HG02981 (cell line): Measurements from ENCODE around the gene DOCK8.
"Not testable (repeated sequence)": the region's sequence is repeated elsewhere in the genome, so short reads cannot be mapped to it uniquely, and the experiment has no call there.

ENCODE experiments used
- ATAC-seq: cut with Tn5 transposase; IDR thresholded peaks from one replicate; pipeline ENCODE4 v1.9.1; 2021; ENCODE audit warnings: mild to moderate bottlenecking, moderate library complexity; ENCODE audit not compliant: unreplicated experiment

DOCK8 gene

DNA sequence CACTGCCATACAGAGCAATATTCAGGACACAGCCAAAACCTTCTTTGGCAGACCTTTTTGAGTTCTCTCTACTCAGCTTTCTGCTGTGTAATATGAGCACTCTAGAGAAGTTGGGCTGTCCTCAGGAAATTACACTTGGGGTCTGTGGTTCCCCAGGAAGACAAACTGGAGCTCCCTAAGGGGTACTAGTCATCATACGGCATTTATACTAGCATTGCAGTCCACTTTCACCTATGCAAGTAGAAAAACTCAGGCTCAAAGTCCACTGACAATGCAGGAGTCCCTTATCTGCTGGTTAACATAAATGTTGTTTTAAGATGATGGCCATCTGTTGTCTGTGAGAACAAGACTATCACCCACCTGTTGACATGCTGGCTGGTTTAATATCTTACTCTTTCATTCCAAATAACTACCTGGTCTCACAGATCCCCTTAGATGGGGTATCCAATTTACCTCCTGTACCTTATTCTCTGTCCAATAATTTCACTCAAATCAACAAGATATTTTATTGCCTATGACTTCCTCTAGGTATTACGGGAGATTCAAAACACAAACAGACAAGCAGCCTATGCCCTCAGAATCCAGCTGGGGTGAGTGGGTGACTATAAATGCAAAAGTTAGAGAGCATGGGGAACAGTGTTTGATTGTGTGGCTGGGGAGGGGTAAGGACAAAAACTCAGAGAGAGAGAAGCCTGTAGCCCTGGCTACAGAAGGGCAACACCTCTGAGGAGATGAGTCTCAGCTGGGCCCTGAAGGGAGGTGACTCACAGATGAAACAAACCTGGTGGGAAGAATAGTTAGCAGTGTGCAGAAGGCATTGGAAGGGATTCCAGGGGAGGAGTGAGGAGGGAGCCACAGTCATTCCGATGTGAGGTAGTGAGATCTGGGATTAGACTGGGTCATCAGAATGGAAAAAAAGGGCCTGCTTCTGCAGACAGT lies 10.2 kb downstream of the DOCK8 start:
- ATAC-seq = no peak

DNA sequence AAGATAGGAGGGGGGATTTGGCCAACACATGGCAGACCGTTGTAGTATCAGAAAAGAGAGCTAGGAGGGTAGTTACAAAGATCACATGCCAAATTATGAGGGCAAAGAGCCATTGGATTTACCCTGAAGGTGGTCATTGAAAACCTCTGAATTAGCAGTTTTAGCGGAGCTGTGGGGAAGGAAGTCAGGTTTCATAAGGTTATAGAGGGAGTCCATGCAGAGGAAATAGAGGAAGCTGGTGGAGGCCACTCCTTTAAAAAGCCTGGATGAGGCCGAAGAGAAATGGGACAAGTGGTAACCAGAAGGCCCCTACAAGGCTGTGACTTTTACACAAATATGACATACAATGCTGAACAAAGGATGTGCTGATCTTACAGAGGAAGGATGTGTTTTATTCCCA lies 13.2 kb downstream of the DOCK8 start:
- no peak for ATAC-seq

DNA sequence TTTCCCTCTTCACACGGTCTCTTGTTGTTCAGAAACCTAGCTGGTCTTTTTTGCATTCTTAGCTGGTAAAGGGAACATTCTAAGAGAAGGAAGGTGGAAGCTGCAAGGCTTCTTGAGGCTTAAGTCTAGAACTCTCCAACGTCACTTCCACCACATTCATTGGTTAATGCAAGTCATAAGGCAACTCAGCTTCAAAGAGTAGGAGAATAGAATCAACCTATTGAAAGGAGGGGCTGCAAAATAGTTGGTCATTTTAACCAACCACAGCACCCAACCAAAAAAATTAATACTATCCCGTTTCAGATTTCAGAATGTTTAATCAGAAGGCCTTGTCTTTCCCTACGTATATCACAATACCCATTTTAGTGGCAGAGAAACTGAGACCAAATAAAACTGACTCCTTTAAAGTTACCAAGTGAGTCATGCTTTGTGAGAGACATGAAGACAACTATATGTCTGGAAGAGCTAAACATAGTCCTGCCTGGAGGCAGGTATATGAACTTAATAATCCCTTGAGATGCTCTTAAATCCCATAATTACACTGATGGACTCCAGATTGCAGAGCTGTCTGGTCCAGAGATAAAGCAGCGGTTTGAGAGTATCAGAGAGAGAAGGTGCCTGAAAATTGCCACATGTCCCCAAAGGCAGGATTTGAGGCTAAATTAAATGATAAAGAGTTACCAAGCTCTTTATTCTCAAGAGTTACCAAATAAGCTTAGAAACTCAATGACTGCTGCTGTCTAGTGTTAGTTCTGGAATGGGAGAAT lies 14.4 kb downstream of the DOCK8 start:
- ATAC-seq = no peak

DNA sequence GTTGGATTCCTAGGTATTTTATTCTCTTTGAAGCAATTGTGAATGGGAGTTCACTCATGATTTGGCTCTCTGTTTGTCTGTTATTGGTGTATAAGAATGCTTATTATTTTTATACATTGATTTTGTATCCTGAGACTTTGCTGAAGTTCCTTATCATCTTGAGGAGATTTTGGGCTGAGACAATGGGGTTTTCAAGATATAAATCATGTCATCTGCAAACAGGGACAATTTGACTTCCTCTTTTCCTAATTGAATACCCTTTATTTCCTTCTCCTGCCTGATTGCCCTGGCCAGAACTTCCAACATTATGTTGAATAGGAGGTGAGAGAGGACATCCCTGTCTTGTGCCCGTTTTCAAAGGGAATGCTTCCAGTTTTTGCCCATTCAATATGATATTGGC lies 17.0 kb downstream of the DOCK8 start:
- not testable (repeated sequence) for ATAC-seq

DNA sequence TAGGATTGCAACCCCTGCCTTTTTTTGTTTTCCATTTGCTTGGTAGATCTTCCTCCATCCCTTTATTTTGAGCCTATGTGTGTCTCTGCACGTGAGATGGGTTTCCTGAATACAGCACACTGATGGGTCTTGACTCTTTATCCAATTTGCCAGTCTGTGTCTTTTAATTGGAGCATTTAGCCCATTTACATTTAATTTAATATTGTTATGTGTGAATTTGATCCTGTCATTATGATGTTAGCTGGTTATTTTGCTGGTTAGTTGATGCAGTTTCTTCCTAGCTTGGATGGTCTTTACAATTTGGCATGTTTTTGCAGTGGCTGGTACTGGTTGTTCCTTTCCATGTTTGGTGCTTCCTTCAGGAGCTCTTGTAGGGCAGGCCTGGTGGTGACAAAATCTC lies 19.0 kb downstream of the DOCK8 start:
- ATAC-seq = not testable (repeated sequence)

DNA sequence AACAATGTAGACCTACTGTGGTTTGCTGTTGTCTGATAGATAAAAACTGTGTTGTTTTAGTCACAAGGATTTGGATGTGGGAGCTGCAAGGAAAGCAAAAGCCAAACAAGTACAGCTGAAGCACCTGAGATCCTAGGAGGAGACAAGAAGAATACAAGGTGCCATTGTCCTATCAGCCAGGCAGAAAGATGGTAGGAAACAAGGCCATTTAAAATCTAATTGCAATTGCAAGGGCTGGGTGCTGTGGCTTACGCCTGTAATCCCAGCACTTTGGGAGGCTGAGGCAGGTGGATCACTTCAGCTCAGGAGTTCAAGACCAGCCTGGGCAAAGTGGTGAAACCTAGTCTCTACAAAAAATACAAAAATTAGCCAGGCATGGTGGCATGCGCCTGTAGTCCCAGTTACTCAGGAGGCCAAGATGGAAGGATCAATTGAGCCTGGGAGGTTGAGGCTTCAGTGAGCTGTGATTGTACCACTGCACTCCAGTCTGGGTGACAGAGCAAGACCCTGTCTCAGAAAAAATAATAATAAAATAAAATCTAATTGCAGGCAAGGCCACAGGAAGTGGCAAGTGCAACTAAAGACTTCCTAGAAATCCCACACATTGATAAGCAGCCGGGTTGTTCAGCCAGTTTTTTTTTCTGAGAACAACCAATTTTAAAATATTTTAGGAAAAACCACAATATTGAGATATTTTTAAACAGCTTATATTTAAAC lies 22.6 kb downstream of the DOCK8 start:
- no peak for ATAC-seq

DNA sequence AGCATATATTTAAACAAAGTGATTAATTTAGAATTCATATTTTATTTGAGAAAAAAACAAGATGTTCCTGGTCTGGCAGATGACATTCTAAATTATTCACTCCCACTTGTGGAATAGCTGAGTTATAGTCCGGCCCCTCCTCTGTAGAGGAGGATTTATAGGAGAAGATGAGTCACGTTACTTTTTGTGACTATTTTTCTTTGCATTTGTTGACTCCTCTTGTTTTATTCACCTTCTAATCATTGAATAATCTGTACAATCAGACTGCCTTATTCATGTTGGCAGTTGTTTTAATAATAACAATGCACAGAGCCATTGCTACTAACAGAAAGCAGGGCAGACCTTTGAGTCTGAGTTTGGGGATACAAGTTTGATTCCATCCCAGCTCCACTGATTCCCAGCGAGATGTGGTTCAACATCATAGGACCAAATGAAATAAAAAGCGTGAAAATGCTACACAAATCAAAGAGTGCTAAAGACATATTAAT lies 23.2 kb downstream of the DOCK8 start:
- ATAC-seq = no peak

DNA sequence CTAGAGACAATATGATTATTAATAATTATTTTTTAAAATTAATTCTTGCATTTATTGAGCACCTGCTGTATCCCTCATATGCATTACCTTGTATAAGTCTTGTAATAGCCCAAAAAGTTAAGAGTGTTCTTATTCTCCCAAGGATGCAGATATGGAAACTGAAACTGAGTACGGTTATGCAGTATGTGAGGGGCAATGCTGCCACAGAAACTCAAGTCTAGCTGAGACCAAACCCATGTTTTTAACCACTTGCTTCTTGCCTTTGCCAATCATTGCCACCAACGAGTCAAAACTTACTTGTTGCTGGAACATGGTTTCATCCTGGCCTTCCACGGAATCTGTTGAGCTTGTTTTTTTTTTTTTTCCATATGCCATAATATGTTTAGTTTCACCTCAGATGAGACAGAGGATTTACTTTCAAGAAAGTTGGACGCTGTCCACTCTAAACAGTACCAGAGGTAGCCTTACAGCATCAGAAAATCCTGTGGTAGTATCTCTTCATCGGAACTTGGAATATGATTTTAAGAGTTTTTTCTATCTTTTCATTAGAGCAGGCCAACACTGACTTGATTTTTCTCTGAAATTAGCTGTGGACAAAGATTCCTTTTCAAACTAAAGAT lies 27.9 kb downstream of the DOCK8 start:
- no peak for ATAC-seq

DNA sequence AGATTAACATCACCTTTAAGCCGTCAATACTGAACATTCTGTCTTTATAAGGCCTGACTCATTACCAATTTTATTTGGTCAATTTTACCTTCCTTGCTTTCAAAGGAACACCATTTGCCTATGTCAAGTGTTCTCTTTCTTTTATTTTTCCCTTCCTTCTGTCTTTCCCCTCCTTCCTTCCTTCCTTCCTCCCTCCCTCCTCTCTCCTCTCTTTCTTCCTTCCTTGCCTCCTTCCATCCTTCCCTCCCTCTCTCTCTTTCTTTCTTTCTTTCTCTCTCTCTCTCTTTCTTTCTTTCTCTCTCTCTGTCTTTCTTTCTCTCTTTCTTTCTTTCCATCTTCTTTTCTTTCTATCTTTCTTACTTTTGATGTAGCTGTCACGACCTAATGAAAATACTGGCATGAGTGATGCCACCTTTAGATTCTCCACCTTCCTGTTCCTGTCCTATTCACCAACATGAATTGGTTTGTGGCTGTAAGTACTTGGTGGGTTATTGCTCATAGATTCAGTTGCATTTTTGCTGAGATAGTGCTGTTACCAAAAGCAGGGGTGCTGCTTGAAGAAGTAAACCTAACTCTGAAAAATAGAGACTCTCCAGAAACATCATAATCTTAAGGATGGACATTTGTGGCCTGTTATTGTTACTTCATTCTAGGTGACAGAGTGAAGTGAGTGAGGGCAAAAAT lies 33.8 kb downstream of the DOCK8 start:
- no peak for ATAC-seq

DNA sequence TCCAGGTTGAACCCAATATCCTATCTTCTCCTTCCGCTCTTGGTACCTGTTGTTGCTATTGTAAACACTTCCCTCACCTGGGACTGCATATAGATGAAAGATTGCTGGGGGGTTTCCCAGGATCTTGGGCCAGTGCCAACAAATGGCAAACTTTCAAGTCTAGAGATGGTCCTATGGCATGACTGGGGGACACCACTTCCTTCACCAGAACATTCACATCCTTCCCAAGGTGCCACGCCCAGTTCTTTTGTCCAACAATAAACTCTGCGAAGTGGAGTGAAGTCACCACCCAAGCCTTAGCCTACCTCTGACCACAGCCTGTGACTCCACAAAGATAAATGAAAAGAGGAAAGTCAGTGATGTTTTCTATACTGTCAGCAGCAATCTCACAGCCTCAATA lies 34.4 kb downstream of the DOCK8 start:
- ATAC-seq = no peak

DNA sequence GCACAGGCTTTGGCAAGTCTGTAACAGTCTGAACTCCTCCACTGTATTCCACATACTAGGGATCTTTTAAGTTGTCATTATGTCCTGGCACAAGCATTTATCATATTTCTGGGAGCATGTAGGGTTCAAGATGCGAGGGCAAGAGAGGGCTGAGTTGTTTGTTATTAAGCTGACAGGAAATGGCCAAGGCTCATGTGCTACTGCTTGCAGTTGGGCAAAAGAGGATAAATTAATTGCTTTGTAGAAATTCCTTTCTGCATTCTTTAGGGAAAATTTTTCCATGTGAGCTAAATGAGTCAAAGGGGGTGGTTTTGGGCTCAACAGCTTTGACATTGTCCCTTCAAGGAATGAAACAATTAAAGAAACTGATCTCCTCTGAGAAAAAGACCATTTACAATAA lies 35.4 kb downstream of the DOCK8 start:
- ATAC-seq = no peak

DNA sequence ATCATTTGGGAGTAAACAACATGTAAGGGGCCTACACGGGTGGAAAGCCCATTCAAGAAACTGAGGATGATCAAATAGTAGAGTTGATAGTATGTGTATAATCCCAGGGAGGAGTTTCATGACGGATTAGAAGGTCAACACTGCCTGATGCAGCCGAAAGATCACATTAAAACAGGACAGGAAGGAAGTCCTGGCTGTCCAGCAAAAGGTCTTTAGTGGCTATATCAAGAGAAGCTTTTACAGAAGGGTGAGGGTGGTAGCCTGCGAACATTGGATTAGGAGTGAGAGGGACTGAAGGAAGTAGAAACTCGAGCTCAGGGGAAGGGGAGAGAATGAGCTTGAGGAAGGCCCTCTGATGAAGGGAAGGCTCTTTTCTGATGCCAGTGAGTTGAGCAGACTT lies 36.0 kb downstream of the DOCK8 start:
- ATAC-seq = no peak

DNA sequence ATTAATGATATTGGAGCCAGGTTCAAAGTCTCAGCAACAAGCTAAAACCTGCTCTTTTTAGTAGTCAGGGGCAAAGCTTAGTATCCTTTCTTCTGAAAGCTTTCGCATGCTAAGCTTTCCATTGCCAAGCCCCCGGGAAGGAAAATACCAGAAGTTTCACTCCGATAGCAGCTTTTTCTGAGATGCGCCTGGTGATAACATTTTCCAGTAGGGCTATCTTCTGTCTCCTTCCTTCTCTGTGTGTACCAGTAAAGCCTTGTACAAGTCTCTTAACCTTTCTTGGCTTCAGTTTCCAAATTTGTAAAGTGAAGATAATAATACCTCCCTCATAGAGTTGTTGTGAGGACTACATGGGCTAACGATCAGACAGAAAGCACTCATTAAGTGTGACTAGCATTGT lies 36.7 kb downstream of the DOCK8 start:
- no peak for ATAC-seq

DNA sequence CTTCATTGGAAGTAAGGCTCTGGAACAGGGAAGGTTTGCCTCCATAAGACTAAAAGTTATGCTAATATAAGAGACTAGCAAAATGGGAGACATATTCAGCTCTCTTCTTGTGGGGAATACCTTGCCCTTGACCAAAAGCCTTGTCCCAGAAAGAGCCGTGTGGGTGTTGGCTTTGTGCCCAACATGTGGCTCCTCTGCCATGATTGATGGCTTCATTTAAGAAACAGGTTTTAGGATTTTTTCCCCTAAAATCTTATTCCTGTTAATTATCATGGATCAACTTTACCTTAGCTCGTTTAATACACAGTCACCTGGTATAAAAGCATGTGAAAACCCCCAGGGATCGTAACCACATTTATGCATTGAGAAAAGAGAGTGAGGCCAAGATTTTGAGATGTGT lies 38.9 kb downstream of the DOCK8 start:
- ATAC-seq = no peak

DNA sequence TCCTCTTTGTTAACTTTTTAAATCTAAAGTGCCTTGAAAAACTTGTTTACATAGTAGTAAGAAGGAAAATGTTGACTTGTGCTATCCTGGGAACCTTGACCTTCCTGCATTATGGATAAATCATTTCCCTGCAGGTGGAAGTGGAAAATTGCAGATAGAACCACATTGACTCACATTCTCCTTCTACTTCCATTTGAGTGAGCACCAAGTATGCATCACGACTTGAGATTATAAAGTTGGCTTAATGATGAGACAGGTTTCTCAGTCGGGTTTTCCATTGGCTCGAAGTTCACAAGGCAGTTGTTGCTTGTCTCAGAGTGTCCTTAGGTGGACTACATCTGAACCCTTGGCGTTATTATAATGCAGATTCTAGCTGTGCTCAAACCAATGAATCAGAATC lies 39.9 kb downstream of the DOCK8 start:
- ATAC-seq = no peak

DNA sequence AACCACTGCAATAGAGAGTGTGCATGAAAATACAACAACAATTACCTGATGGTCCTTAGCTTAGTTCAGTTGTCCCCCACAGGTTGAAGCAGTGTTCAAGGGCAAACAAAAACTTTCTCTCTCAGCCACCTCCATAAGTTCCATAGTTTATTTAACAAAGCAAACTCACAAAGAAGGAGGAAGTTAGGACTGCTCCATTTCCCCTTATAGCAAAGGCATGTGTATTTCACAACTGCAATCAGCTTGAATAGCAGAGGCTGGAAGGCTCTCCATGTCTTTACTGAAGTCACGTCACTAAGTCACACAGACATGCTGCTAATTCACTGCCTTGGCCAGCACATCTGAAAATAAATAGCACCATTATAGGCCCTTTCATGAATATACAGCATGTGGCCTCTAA lies 43.3 kb downstream of the DOCK8 start:
- ATAC-seq = no peak

DNA sequence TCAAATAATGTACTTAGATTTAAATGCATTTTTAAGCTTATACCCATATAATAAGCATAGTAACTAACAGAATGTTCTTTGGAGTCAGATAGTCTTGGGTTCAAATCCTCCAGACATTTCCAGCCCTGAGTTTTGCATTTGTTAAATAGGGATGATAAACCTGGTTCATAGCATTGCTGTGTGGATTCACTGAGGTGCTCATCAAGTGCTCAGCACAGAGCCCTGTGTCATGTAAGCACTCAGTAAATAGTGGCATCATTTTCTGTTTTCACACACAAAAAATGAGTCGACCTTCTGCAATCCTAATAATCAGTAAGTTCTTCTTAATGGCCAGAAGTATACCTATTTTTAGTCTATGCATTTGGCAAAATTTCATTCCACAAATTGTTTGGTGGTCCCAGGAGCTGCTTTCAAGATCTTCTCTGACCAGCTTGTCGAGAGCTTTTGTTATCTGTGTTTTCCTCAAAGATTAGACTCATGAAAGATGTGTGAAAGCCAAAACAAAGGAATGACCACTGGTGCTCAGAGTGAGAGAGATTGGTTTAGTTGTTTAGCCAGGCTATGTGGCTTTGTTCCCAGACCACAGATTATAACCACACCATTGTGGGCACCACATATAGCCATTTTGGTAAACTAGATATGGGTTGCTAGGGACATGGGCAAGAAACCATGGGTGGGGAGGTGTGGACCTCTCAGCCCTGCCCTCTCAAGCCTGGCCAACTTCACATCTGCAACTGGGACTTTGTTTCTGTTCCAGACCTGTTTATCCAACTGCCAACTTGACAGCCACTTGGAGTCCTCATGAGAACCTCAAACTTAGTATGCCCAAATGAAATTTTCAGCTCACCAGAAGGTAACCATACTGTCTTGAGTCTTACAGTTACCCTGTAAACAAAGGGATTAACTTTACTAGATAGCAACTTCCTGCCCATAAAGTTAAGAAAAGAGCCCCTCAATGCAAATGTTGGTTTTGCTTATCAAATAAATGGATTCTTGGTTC lies 45.0 kb downstream of the DOCK8 start:
- no peak for ATAC-seq

DNA sequence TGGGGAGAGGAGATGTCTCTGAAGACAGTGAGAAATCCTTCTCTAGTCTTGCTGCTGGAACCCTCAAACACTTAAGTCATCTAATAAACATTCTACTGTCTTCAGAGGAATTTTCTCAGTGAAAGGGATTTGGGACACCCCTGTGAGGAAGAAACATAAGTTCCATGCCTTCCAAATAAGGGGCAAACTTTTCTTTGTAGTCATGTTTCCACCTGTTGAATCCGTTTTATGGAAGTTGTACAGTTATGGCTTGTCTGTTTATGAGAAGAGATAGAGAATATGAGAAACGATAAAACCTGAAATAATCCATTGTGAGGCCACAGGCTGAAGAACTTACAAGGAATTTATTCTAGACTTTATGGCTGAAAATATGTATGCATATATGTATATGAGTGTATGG lies 49.6 kb downstream of the DOCK8 start:
- ATAC-seq = no peak

DNA sequence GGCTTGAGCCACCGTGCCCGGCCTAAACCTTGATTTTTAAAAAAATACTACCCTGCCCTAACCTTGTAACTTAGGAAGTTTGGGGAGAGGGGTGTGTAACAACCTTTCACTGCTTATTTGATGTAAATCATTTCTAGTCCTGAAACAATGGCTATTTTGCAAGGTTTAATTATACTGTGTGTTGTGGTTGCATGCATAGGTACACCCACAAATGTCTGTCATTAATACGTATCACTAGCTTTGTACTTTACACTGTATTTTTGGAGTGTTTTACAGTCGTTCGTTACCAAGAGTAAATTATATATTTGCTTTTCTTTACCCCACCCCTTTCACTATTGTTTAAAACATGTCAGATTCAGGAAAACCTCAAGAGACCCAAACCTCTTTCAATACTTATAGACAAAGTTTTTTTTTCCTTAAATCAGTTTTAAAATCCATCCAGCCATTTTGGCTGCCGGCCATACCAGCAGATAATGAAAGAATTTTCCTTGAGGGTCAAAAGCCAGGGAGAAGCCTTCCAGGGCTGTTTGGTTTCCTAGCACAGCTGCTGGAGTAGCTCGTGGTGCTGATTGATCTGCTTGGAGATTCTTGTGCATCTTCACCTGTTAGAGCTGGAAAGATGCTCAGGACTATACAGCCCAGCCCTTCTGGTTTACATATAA lies 50.7 kb downstream of the DOCK8 start:
- ATAC-seq = no peak
